SKM-1 treated with dmso at 0.1 percent for 144 hours (cell line): ENCODE results near the gene PDE4D.

ENCODE experiments used
- DNase-seq: peaks from one replicate; lab custom pipeline; 2025; ENCODE audit not compliant: unreplicated experiment; lab: John Stamatoyannopoulos, UW

PDE4D gene

GRCh38 chr5:58926541-58926935 is 967.0 kb downstream of the PDE4D start:
- DNase-seq, result no peak

- DNase-seq, result no peak
Measured at GRCh38 chr5:58925627-58926540, 967.6 kb downstream of the PDE4D start.

GRCh38 chr5:58924306-58924705 is 969.2 kb downstream of the PDE4D start:
- no peak for DNase-seq

- DNase-seq, result no peak
Measured at GRCh38 chr5:58923355-58923754, 970.2 kb downstream of the PDE4D start.

GRCh38 chr5:58922461-58923171 is 970.9 kb downstream of the PDE4D start:
- no peak for DNase-seq

- DNase-seq, result no peak
Measured at GRCh38 chr5:58921159-58921558, 972.4 kb downstream of the PDE4D start.

GRCh38 chr5:58919833-58920232 is 973.7 kb downstream of the PDE4D start:
- no peak for DNase-seq
